K562 treated with DMSO at 1 percent for 12 hours (cell line): ENCODE results near the gene TMEM59L. TPM values are rescaled to one million over a fixed set of nuclear protein-coding genes. Genes with fewer than 3 reads are reported as not detected.

ENCODE experiments used
- total RNA-seq: library from RNA; unstranded; fragments of 300-600 nt; gene quantifications from 2 replicates; pipeline ENCODE4 v1.2.3, GENCODE V29; 2022; ENCODE audit not compliant: insufficient read depth

Gene TMEM59L
- 0.74 TPM in 1 of 2 replicates, not detected in the other for total RNA-seq

DNA sequence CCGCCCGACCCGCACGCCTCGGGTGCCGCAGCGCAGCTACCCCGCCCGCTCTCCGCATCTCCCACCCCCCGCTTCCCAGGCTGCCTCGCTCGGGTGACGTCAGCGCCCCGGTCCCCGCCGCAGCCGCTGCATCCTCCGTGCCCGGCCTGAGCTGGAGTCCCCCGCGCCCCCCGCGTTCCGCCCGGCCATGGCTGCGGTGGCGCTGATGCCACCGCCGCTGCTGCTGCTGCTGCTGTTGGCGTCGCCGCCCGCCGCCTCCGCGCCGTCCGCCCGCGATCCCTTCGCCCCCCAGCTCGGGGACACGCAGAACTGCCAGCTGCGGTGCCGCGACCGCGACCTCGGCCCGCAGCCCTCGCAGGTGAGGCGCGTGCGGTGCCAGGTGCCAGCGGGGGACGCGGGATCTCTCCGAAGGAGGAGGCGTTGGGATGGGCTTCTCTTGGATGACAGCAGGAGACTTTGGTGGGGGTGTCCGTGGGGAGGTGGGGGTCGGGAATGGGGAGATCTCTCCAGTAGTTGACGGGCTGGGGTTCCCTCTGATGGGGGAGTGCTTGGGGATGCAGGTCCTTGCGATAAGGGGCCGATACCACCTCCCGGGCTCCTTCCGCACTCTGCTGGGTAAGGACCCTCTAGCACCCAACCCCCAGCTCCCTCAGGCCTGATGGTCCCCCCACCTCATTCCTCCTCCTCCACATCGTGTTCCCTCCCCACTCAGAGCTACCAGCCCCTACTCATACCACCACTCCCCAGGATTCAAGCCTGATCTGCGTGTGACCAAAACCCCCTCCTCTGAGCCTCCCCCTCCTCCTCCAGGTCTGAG, at the start of gene TMEM59L:
Gene TMEM59L, plus strand, starts transcription at position 99 of the 817 bp plus-strand sequence. Its CDS starts 89 bp downstream, at position 188.

GRCh38 chr19:18571564-18572344, 40.9 kb upstream of the TMEM59L start, which contains the start of gene UBA52:
Gene UBA52 (plus strand): TSS chr19:18571857. CDS start chr19:18573301, 1,444 bp downstream.

DNA sequence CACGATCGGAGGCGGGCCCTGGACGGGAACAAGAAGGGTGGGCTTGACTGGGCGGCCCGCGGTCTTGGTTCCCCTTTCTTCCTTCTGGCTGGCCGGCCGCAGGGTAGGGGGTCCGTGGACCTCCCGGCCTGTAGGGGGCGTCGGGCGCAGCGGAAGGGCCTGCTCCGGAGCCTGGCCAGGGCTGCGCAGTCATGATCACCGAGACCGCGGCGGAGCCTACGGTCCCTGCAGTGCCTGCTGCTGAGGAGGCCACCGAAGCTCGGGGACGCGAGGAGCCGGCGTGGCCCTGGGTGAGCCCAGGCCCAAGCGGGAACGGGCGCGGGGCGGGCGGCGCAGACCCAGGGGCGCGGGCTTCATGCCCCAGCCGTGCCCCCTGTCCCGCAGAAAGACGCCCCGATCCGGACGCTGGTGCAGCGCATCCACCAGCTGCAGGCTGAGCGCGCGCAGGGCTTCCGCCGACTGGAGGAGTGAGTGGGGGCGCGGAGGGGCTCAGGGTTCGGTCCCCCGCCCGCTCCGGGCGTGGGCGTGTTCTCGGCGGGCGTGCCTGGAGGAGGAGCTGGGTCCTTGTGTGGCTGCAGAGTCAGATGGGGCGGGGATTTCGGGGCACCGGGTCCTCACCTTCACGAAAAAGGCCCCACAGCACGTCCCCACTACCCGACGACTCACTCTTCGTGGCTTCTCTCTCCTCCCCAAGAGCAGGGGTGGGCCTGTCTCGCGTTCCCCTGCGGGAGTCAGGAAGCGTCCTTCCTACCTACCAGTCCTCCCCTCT, 23.9 kb upstream of the TMEM59L start, which contains the start of gene REX1BD:
Gene REX1BD, plus strand, starts transcription at position 188 of the 769 bp plus-strand sequence. Its CDS starts 4 bp downstream, at position 192.

DNA sequence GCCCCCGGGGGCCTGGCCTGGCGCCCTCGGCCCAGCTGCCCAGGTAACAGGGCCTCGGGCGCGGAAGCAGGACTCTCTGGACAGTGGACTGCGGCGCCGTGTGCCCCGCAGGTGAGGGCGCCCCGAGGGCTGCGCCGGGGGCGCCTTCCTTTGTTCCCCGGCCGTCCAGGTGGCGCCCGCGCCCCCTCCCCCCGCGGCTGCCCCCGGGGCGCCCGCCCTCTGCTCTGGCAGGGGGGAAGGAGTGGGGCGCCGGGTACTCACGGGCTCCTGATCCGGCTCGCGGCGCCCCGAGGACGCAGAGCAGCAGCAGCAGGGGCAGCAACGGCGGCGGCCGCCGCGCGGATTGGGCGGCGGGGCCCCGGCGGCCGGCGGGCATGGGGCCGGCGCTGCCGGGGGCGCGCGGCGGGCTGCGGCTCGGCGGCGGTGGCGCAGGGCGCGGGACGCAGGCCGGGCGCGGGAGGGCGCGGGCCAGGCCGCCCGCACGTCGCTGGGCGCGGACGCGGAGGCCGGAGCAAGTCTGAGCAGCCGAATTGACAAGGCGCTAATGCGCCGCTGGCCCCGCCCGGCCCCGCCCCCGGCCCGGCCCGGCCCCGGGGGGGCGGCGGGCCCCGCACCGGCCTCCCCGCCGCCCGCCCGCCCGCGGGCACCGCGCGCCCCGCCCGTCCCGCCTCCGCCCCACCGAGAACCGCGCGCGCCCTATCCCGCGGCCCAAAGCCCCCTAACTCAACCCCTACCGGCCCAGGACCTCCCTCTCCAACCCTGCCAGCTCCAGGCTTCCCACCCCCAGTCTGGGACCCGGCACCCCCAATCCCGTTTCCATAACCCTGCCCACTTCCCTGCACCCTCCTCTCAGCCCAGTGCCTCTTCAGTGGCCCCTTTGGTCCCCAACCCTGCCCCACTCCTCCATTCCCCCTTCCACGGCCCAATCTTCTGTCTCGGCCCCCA, 6.1 kb upstream of the TMEM59L start, which contains the start of gene CRLF1:
Gene CRLF1, minus strand, starts transcription at position 519 of the 945 bp plus-strand sequence. Its CDS starts 143 bp downstream, at position 376.

GRCh38 chr19:18636969-18637629, 24.4 kb downstream of the TMEM59L start, which contains the start of gene KLHL26:
Gene KLHL26 (plus strand): TSS chr19:18637028. CDS start chr19:18637055, 27 bp downstream.

Other genes with a start within 250 kb of the TMEM59L start
- gene GDF15, start 226.7 kb upstream of the TMEM59L start, total RNA-seq = 360 and 415 TPM in 2 replicates
- gene LRRC25, start 215.2 kb upstream of the TMEM59L start, total RNA-seq = 3.1 and 3.3 TPM in 2 replicates
- gene SSBP4, start 193.5 kb upstream of the TMEM59L start, total RNA-seq = 103 and 117 TPM in 2 replicates
- gene ISYNA1, start 174.7 kb upstream of the TMEM59L start, total RNA-seq = 221 and 238 TPM in 2 replicates
- 8.9 and 15.6 TPM in 2 replicates for gene ELL, start 90.8 kb upstream of the TMEM59L start, total RNA-seq
- 233 and 342 TPM in 2 replicates for gene FKBP8, start 69.3 kb upstream of the TMEM59L start, total RNA-seq
- 129 and 146 TPM in 2 replicates for gene KXD1, start 55.0 kb upstream of the TMEM59L start, total RNA-seq
- 2,712 and 3,383 TPM in 2 replicates for gene UBA52, start 41.0 kb upstream of the TMEM59L start, total RNA-seq
- gene REX1BD, start 24.1 kb upstream of the TMEM59L start, total RNA-seq = 74.6 and 112 TPM in 2 replicates
- 3.0 and 3.1 TPM in 2 replicates for gene CRLF1, start 6.1 kb upstream of the TMEM59L start, total RNA-seq
- 9.6 and 12.1 TPM in 2 replicates for gene KLHL26, start 24.2 kb downstream of the TMEM59L start, total RNA-seq
- 11.3 and 15.6 TPM in 2 replicates for gene CRTC1, start 70.8 kb downstream of the TMEM59L start, total RNA-seq
- not detected in 2 replicates for gene COMP, start 178.4 kb downstream of the TMEM59L start, total RNA-seq
- gene UPF1, start 219.1 kb downstream of the TMEM59L start, total RNA-seq = 43.6 and 72.0 TPM in 2 replicates